Calu3 (cell line): ENCODE results near the gene EFCAB13. TPM values are rescaled to one million over a fixed set of nuclear protein-coding genes. Genes with fewer than 3 reads are reported as not detected.

Experiments
- BruUV-seq: library from RNA; stranded (reverse); fragments of 400-500 nt; replicated peaks from 2 replicates; lab custom pipeline; 2021; lab: Mats Ljungman, UMichigan
- CTCF ChIA-PET: fragments of 300-600 bp; sonication (Branson Sonifier 250); formaldehyde crosslinking; loops from one replicate; lab custom pipeline; 2022; ENCODE audit warnings: antibody characterized with exemption; lab: Charles Lee
- DNase-seq: peaks from one replicate; pipeline ENCODE4 v3.0.0; 2022
- H3K27ac Mint-ChIP-seq: one replicate; pipeline ENCODE4 v1.8.0; 2022; ENCODE audit warnings: mixed read lengths; ENCODE audit not compliant: unreplicated experiment
- H3K27me3 Mint-ChIP-seq: one replicate; pipeline ENCODE4 v1.8.0; 2022; ENCODE audit warnings: mixed read lengths; ENCODE audit not compliant: unreplicated experiment
- H3K36me3 Mint-ChIP-seq: one replicate; pipeline ENCODE4 v1.8.0; 2022; ENCODE audit warnings: mild to moderate bottlenecking, moderate library complexity, mixed read lengths; ENCODE audit not compliant: insufficient read depth, unreplicated experiment
- H3K4me1 Mint-ChIP-seq: one replicate; pipeline ENCODE4 v1.8.0; 2022; ENCODE audit warnings: mild to moderate bottlenecking, low read depth, mixed read lengths; ENCODE audit not compliant: unreplicated experiment
- H3K4me3 Mint-ChIP-seq: one replicate; pipeline ENCODE4 v1.8.0; 2022; ENCODE audit warnings: mild to moderate bottlenecking, low read depth, moderate library complexity, mixed read lengths; ENCODE audit not compliant: unreplicated experiment
- H3K9me3 Mint-ChIP-seq: one replicate; pipeline ENCODE4 v1.8.0; 2022; ENCODE audit warnings: low read depth, mixed read lengths; ENCODE audit not compliant: unreplicated experiment
- intact Hi-C: fragments of 100-400 bp; cut with micrococcal nuclease; formaldehyde crosslinking; loops from one replicate; pipeline ENCODE4 v1.10.0; 2022; ENCODE audit not compliant: unreplicated experiment
- total RNA-seq: library from RNA; stranded (reverse); gene quantifications from 2 replicates; pipeline ENCODE4 v1.2.3, GENCODE V29; 2022
- TF ChIP-seq, protein P1 (sequence below): fragments of 200-600 bp; IDR thresholded peaks from one replicate; pipeline ENCODE4 v1.8.0; 2022; ENCODE audit warnings: antibody characterized with exemption; ENCODE audit not compliant: unreplicated experiment

EFCAB13 gene
- total RNA-seq, 1 experiment from 2014 or later = 21.5 TPM

DNA sequence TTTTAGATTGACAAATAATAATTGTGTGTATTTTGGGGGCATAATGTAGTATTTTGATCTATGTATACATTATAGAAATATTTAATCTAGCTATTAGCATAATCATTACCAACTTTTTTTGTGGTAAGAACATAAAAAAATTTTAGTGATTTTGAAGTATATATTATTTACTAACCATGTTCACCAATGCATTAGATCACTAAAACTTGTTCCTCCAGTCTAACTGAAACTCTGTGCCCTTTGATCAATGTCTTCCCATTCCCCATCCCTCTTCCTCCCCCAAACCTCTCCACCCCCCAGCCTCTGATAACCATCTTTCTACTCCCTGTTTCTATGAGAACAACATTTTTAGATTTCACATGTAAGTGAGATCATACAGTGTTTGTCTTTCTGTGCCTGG lies 8.5 kb downstream of the EFCAB13 start:
- CTCF ChIA-PET = no interaction called here
- H3K9me3 Mint-ChIP-seq = peaks cover 3% of the 10 kb centered on the region
- H3K4me1 Mint-ChIP-seq = peaks cover 28% of the 10 kb centered on the region
- no peak for DNase-seq
- no peaks in the 10 kb centered on the region for H3K36me3 Mint-ChIP-seq
- no peak overlapping the region for H3K4me3 Mint-ChIP-seq
- intact Hi-C loops = no loop called here
- H3K27me3 Mint-ChIP-seq = no peaks in the 10 kb centered on the region
- no peak overlapping the region for H3K27ac Mint-ChIP-seq
- TF ChIP-seq, protein P1, sequence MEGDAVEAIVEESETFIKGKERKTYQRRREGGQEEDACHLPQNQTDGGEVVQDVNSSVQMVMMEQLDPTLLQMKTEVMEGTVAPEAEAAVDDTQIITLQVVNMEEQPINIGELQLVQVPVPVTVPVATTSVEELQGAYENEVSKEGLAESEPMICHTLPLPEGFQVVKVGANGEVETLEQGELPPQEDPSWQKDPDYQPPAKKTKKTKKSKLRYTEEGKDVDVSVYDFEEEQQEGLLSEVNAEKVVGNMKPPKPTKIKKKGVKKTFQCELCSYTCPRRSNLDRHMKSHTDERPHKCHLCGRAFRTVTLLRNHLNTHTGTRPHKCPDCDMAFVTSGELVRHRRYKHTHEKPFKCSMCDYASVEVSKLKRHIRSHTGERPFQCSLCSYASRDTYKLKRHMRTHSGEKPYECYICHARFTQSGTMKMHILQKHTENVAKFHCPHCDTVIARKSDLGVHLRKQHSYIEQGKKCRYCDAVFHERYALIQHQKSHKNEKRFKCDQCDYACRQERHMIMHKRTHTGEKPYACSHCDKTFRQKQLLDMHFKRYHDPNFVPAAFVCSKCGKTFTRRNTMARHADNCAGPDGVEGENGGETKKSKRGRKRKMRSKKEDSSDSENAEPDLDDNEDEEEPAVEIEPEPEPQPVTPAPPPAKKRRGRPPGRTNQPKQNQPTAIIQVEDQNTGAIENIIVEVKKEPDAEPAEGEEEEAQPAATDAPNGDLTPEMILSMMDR = no peak
- BruUV-seq = no TSS peak

DNA sequence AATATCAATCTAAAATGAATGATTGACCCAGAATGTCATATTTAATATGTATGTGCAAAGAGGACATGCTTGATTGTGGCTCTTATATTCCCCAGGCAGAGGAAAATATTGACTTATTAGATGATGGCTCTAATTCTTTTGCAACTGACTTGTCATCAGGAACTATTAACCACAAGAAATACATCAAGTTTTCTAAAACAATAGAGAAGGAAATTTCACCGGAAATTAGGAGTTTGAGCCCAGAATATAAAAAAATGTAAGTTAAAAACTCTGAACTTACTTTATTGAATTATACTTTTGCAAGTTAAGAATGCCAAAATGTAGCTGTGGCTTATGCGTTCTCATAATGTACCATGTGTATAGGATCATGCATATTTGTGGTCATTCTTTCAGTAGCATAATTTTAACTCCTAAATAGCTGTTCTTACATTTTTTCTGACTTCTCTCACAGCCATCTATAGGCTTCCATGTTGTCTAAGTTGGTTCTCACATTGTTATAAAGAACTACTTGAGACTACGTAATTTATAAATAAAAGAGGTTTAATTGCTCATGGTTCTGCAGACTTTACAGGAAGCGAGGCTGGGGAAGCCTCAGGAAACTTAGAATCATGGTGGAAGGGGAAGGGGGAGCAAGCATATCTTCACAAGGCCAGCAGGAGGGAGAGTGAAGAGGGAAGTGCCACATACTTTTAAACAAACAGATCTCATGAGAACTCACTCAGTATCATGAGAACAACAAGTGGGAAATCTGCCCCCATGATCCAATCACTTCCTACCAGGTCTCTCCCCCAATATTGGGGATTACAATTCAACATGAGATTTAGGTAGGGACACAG lies 11.6 kb downstream of the EFCAB13 start:
- CTCF ChIA-PET = no interaction called here
- Mint-ChIP-seq H3K4me1 (peaks cover 8% of the 10 kb centered on the region), H3K27me3 (no peaks in the 10 kb centered on the region), H3K27ac (no peak overlapping the region), H3K36me3 (no peaks in the 10 kb centered on the region), H3K9me3 (peaks cover 3% of the 10 kb centered on the region), H3K4me3 (no peak overlapping the region)
- DNase-seq = no peak
- BruUV-seq = no TSS peak
- intact Hi-C loops = no loop called here
- TF ChIP-seq, protein P1 = no peak

DNA sequence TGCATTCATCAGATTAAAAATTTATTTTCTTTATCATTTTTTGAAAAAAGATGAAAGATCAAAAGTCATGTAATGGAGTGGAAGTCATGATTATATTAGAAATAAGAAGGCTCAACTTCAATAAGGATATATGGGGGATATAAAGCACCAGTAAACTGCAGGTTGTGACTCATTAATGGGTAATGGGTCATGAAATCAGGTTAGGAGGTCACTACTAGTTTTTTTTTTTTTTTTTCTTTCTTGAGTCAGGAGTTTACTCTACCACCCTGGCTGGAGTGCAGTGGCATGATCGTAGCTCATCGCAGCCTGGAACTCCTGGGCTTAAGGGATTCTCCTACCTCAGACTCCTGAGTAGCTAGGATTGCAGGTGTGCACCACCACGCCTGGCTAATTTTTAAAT lies 14.3 kb downstream of the EFCAB13 start:
- CTCF ChIA-PET = no interaction called here
- no peak overlapping the region for H3K4me3 Mint-ChIP-seq
- H3K36me3 Mint-ChIP-seq = no peaks in the 10 kb centered on the region
- H3K4me1 Mint-ChIP-seq = no peaks in the 10 kb centered on the region
- H3K27me3 Mint-ChIP-seq = no peaks in the 10 kb centered on the region
- H3K9me3 Mint-ChIP-seq = no peaks in the 10 kb centered on the region
- no TSS peak for BruUV-seq
- TF ChIP-seq, protein P1 = no peak
- no peak for DNase-seq
- intact Hi-C loops = no loop called here
- no peak overlapping the region for H3K27ac Mint-ChIP-seq

DNA sequence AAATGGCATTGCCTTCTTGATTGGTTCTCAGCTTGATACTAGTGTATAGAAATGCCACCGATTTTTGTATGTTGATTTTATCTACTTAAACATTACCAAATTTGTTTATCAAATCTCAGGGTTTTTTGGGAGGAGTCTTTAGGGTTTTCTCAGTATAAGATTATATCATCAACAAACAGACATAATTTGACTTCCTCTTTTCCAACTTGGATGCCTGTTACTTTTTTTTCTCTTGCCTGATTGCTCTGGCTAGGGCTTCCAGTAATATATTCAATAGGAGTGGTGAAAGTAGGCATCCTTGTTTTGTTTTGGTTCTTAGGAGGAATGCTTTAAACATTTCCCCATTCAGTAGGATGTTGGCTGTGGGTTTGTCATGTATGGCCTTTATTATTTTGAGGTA lies 29.1 kb downstream of the EFCAB13 start:
- no peak for DNase-seq
- no TSS peak for BruUV-seq
- no peaks in the 10 kb centered on the region for H3K27me3 Mint-ChIP-seq
- TF ChIP-seq, protein P1 = no peak
- H3K9me3 Mint-ChIP-seq = no peaks in the 10 kb centered on the region
- CTCF ChIA-PET = no interaction called here
- H3K27ac Mint-ChIP-seq = no peak overlapping the region
- H3K4me3 Mint-ChIP-seq = no peak overlapping the region
- H3K4me1 Mint-ChIP-seq = no peaks in the 10 kb centered on the region
- intact Hi-C loops = no loop called here
- no peaks in the 10 kb centered on the region for H3K36me3 Mint-ChIP-seq
